Measurements from ENCODE around the gene SUN1.

The SUN1 gene

DNA sequence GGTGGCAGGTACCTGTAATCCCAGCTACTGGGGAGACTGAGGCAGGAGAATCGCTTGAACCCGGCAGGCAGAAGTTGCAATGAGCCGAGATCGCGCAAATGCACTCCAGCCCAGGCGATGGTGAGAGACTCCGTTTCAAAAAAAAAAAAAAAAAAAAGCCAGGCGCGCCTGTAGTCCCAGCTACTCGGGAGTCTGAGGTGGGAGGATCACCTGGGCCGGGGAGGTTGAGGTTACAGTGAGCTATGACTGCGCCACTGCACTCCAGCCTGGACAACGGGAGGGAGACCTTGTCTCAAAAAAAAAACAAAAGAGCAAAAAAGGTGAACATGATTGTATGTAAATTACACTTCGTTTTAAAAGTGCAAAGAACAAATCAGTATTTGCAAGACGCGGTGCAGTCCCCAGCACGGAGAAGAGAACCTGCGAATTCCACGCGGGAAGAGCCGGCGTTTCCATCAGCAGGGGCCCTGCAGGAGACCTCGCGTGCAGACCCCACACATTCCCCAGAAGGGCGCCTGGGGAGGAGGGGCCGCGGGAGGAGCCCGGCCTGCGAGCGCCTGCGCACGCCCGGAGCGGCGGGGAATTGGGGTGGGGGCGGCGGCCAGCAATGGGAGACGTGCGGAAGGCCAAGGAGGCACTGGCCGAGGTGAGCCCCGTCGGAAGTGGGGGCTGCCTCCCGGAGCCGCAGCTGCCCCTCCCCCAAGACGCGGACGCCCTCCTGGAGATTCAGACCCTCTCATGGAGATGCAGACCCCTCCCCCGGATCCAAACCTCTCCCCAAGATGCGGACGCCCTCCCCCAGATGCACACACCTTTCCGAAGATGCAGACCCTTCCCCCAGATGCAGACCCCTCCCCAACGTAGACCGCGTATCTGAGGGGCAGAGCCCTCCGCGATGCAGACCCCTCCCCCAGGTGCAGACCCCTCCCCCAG is 16.7 kb upstream of the SUN1 start:
- peak; percentile 59 for DNase-seq

GRCh38 chr7:816300-816750 is 16.0 kb upstream of the SUN1 start:
- DNase-seq: peak; percentile 91

GRCh38 chr7:816751-817671 is 15.3 kb upstream of the SUN1 start:
- DNase-seq: no peak

DNA sequence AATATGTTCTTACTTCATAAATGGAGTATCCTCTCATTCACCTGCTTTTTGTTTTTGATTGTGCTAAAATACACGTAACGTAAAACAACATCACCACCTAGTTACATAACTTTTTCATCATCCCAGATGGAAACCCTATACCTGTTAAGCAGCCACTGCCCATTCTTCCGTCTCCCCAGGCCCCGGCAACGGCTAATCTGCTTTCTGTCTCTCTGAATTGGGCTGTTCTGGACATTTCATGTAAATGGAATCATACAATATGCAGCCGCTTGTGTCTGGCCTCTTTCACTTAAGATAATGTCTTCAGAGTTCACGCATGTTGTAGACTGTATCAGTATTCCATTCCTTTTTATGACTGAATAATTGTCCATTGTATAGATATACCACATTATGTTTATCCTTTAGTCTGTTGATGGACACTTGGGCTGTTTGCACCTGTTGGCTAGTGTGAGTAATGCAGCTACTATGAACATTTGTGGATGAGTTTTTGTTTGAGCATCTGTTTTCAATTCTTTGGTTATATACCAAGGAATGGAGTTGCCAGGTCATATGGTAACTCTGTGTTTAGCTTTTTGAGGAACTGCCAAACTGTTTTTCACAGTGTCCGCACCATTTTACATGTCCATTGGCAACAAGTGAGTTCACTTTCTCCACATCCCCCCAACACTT is 14.1 kb upstream of the SUN1 start:
- DNase-seq: no peak

DNA sequence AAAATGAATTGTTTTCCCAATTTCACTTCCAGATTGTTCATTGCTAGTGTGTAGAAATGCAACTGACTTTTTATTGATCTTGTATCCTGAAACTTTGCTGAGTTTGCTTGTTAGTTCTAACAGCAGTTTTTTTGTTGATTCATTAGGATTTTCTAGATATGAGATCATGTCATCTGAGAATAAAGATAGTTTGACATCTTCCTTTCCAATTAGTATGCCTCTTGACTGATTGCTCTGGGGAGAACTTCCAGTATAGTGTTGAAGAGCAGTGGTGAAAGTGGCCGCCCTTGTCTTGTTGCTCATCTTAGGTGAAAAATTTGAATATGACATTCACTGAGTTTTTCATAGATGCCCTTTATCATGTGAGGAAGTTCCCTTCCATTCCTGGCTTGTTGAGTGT is 11.9 kb upstream of the SUN1 start:
- no peak for DNase-seq

- DNase-seq: peak; percentile 32
These were observed 10.6 kb upstream of the SUN1 start for GRCh38 chr7:821688-822087.

DNA sequence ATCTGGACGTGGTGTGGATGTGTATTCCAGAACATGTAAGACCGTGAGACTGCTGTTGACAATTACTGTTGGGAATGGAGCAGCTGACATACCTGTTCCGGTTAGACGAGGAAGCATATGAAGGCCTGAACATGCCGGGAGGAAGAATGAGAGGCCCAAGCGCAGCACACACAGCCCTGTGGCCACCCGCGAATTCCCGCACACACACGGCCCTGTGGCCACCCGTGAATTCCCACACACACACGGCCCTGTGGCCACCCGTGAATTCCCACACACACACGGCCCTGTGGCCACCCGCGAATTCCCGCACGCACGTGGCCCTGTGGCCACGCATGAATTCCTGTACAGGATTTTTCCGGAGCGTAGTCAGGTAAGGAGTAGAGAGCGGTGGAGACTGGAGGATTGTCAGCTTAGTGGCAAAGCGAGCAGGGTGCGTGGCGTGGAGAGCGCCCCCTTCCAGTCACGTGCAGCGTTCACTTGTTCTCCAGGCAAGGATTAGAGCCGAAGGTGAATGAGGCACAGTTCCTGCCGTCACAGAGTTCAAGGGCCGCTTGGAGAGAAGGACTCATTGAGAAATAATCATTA is 9.5 kb upstream of the SUN1 start:
- DNase-seq: no peak

DNA sequence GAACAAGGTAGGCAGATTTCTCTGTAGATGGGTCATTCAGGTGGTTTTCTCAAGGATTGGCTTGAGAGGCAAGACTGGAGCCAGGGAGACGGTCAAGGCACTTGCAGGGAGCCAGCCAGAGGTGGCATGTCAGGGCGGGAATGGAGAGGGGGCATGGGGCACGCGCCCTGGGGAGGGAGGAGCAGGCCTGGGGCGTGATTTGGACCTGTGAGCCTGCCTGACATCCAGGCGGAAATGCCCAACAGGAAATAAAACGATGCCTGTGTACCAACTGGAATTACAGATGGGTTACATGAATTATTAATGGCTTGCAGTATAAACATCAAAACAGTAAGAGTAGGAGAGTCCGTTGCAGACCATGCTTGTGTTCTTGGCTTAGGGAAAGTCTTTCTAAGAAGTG is 8.6 kb upstream of the SUN1 start:
- peak; percentile 85 for DNase-seq

- DNase-seq: no peak
These were observed 8.2 kb upstream of the SUN1 start for GRCh38 chr7:824081-824480.

DNA sequence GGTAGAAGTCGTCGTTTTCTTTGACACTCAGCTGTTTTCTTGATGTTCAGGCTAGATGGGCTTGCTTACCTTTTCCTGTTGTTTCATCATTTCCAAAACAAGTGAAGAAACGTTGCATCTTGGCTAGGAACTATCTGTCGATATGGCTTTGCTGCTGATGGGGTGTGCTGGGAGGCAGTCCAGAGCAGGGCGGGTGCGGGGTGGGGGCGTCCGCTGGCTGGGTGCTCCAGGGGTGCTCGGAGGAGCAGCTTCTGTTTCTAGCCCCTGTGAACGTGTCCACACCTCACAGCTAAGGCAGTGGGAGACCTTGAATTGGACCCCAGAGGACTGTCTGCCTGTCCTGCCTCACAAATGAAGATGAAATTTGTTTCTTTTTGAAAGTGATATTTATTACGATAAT is 7.6 kb upstream of the SUN1 start:
- no peak for DNase-seq

DNA sequence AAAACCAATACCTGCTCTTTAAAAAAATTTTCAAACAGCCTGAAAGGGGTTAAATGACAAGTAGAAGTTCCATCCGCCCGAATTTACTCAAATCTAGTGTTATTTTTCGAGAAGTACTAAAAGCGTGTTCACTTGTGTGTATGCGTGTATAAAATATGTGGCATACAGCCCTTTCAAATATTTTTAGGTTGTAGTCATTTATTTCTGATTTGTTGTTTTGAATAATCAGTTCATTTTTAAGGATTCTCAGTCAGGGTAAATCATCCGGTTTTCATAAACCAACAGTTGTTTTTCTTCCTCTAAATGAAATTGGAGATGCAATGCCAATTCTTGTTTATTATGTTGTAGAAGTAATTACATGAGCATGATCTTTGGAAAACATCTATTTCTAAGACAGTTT is 6.9 kb upstream of the SUN1 start:
- DNase-seq: no peak

DNA sequence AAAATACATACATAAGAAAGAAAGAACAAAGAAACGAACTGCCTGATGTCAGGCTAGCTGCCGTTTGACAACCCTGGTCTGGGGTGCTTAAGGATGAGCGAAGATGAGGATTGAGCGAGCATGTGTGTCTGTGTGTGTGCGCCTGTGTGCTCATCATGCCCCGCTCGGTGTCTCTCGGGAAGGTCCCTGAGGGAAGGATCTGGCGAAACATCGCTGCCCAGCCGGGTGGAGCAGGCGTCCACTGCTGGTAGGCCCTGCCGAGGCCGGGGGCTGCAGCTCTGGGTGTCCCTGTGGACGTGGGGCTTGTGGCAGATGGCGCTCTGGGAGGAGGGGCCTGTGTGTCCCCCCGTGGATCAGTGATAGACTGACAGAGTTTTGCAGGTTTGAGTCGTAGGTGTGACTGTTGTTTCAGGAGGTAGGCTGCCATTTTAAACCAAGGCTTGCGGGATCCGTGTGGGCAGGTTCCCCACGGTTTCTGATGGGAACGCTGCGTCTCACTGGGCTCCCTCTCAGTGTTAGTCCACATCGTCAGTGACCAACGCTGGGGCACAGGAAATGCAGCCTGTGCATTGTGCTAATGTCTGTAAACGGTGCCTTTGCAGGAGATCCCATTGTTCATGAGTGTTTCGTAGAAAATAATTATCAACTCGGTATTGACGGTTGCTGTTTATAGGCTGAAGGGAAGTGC is 5.9 kb upstream of the SUN1 start:
- DNase-seq: no peak

DNA sequence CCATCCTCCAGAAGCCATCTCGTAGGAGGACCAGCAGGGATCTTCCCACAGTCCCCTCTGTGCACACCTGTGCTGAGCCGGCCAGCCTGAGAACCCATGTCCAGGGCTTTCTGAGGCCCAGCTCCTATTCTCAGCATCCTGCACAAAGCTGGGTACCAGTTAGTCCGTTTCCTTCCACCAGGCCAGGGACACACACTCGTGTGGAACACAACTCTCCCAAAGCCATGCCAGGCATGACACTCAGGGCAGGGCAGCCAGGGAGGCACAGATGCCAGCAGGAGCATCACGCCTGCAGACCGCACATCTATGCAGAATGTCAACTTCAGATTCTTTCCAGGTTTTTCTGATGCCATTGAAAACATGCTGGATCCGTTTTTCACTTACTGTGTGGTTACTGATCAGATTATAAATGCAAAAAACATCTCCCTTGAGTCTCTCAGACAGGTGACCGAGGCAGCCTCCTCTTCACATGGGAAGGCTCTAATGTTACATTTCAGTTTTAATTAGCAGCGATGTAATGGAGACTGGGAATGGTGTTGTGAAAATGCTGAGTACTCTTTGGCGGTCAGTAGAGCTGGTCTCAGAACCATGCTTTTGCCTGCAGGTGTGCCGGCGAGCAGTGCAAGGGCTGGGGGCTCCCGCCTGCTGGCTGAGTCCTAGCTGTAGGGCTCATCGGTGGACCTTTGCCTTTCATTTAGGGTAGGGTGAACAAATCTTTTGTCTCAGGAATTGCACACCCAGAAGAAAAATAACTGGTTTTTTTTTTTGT is 3.3 kb upstream of the SUN1 start:
- DNase-seq: no peak

- no peak for DNase-seq
These were observed 2.2 kb upstream of the SUN1 start for GRCh38 chr7:830069-830468.

DNA sequence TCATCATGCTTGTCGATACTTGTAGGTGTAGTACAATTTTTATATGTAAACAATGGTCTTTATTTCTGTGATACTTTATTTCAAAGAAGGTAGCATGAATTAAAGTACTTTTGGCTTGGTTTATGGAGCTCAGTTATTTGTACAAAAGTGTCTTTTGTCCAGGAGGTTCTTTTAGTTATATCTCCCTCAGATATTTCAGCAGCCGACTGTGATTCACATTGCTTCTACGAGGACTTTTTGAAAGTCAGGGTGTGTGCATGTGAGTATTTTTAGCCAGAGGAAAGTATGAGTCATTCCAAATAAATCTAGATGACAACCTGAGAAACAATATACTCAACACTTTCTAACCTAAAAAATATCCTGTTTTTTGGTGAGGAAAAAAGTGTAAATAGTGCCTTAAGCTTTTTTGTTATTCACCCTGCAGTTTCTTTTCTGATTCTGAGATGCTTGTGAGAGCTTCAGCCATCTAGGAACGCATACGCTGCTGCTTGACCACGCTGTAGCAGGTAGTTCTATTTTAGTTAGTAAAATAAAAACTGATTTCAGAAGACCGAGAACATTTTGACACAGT is 595 bp upstream of the SUN1 start:
- DNase-seq: peak; percentile 9

DNA sequence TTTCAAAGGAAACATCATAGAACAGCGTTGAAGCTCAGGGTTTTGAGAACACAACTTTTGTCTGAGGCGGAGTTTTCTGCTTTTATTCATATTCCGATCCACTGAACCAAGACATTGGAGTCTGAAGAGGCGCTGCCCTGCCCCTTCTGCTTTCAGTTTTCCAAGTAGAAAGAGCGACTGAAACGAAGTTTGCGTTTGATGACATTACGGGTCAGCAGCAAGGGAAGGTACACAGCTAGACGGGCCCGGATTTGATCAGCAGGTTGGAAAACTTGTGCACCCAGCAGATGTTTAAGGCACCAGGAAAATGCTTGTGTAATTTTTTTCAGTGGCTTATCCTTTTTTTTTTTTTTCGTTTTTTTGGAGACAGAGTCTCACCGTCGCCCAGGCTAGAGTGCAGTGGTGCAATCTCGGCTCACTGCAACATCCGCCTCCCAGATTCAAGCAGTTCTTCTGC is 720 bp downstream of the SUN1 start:
- DNase-seq: no peak

- DNase-seq: no peak
These were observed 1.5 kb downstream of the SUN1 start for GRCh38 chr7:833601-834258.

DNA sequence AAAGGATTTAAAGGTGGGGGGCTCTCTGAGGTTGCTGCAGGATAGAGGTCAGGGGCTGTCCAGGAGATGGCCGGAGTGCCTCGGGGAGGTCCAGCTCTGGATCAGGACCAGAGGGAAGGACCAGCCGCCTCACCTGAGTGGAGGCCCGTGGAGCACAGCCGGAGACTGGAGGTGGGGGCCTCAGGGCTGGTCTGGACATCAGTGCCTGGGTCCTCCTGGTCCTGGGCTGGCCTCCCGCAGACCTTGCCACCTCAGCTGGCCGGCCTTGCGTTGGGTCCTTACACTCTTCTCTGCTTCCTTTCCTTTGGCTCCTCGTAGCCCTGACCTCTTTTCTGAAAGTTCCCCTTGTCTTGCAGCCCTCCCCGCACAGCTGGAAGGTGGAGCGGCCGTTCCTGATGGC is 2.0 kb downstream of the SUN1 start:
- no peak for DNase-seq

- DNase-seq: no peak
These were observed 2.7 kb downstream of the SUN1 start for GRCh38 chr7:835021-835420.
